ENCODE data around the gene HACD4.

GRCh38 chr9:21015129-21015815, 16.2 kb downstream of the HACD4 start:
- no peak for TF ChIP-seq CTCF (IDR thresholded peaks at IDR 0.05)
- TF ChIP-seq POLR2AphosphoS5 (IDR thresholded peaks at IDR 0.05): no peak
- TF ChIP-seq POLR2A (IDR thresholded peaks at IDR 0.05): no peak

Measured in stomach (tissue), 4 donors.